Activated T-cell treated with anti-CD3 and anti-CD28 coated beads, Interleukin-2, amount 50 U/mL, for 24 hours (primary cell): ENCODE results near the gene CDX1.
A peak's percentile ranks its signal among the peaks of the same experiment; 100 is the strongest.

Experiments used
- DNase-seq: peaks from one replicate; pipeline ENCODE4 v3.0.0-alpha.2; 2020
- H3K27ac Mint-ChIP-seq: 2 replicates; pipeline ENCODE4 v1.8.0; 2020; ENCODE audit warnings: mild to moderate bottlenecking, mixed read lengths
- H3K27me3 Mint-ChIP-seq: 2 replicates; pipeline ENCODE4 v1.8.0; 2020; ENCODE audit warnings: mixed read lengths
- H3K36me3 Mint-ChIP-seq: 2 replicates; pipeline ENCODE4 v1.8.0; 2020; ENCODE audit warnings: low read depth, mixed read lengths
- H3K4me1 Mint-ChIP-seq: 2 replicates; pipeline ENCODE4 v1.8.0; 2020; ENCODE audit warnings: low read depth, mixed read lengths
- H3K4me3 Mint-ChIP-seq: 2 replicates; pipeline ENCODE4 v1.8.0; 2020; ENCODE audit warnings: mild to moderate bottlenecking, moderate library complexity, mixed read lengths
- H3K9me3 Mint-ChIP-seq: 2 replicates; pipeline ENCODE4 v1.8.0; 2020; ENCODE audit warnings: mixed read lengths

CDX1 gene

DNA sequence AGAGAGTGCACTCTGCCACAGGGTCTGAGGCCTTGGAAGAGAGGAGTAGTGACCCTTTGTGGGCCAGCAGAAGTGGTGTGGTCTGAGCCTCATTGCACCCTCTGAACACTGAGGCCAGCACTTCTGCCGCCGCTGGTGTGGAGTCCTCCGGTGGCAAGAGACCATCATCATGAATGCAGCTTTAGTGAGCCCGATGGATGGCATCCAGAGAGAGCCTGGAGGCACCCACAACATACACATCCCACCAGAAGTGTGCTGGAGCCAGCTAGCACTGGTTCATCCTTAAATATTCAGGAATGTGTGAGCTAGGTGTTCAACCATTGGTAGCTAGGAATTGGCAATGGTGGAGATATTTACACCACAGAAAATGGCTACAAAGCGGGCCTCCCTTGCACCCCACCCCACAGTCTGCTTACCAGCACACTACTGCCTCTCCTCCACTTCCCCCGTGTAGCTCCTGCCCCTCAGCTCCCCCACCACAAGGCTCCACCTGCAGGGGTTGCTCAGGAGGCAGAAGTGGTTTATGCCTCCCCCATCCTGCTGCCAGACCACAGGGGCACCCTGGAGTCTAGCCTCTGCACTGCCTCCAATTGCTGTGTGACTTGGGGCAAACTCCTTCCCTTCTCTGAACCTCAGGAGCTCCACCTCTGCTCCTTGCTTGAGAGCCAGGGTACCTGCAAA, 39.7 kb downstream of the CDX1 start:
- Mint-ChIP-seq H3K9me3 (no peaks in the 10 kb centered on the region), H3K4me3 (no peak overlapping the region), H3K27me3 (peaks cover 18% of the 10 kb centered on the region)

DNA sequence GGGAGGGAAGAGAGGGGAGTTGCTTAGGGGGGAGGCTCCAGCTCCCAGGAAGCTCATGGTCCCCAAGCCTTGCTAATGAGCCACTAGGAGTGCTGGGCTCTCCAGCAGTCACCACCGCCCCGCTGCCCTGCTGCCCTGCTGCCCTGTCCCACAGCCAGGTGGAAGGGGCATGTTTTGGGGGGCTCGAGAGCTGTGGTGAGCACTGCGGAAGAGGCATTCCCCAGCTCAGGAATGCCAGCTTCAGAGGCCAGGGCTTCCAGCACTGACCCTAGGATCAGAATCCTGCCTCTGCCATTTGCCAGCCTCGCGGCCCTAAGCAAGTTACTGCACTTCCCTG, 40.2 kb downstream of the CDX1 start:
- Mint-ChIP-seq H3K9me3 (no peaks in the 10 kb centered on the region), H3K27me3 (peaks cover 18% of the 10 kb centered on the region), H3K4me1 (peaks cover 16% of the 10 kb centered on the region), H3K27ac (no peak overlapping the region), H3K4me3 (no peak overlapping the region), H3K36me3 (no peaks in the 10 kb centered on the region)
- DNase-seq = no peak

More for the DNA sequence above, 39.7 kb downstream of the CDX1 start:
- DNase-seq = no peak
- Mint-ChIP-seq H3K27ac (no peak overlapping the region), H3K4me1 (peaks cover 16% of the 10 kb centered on the region), H3K36me3 (no peaks in the 10 kb centered on the region)

DNA sequence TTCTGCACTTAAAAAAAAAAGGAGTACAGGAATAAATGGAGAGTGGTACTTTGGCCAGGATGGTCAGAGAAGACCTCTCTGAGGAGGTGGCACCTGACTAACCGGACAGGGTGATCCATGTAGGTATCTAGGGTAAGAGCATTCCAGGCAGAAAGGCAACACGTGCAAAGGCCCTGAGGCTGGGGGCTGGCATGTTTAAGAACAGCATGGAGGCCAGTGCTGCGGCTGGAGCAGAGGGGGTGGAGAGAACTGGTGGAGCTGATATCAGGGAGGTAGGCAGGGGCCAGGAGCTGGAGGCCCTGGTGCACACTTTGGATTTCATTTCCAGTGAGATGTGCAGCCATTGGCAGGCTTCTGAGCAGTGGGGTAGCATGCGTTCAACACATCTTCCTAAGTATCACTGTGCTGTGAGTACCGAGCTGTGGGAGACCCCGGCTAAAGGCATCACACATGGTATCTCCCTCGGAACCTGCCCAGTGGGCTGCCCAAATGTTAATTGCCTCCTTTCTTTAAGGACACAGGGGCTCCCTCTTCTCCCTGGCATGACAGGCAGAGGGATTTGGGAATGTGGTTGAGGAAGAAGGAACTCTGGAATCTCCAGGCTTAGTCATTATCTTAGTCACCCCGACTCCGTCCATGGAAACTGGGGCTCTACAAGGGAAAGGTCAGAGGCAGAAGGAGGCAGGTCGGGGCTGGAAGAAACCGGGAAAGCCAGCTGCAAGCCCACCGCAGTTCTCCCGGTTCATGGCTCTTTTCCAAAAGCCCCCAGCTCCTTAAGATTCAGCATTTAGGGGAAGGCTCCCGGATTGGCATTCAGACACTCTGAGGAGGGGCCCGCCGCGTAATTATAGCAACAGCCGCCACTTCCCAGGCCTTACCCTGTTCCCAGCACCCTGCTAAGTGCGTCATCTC, 41.9 kb downstream of the CDX1 start:
- Mint-ChIP-seq H3K4me1 (peaks cover 16% of the 10 kb centered on the region), H3K27me3 (peaks cover 18% of the 10 kb centered on the region), H3K36me3 (no peaks in the 10 kb centered on the region), H3K27ac (no peak overlapping the region), H3K9me3 (no peaks in the 10 kb centered on the region), H3K4me3 (no peak overlapping the region)
- DNase-seq = no peak

DNA sequence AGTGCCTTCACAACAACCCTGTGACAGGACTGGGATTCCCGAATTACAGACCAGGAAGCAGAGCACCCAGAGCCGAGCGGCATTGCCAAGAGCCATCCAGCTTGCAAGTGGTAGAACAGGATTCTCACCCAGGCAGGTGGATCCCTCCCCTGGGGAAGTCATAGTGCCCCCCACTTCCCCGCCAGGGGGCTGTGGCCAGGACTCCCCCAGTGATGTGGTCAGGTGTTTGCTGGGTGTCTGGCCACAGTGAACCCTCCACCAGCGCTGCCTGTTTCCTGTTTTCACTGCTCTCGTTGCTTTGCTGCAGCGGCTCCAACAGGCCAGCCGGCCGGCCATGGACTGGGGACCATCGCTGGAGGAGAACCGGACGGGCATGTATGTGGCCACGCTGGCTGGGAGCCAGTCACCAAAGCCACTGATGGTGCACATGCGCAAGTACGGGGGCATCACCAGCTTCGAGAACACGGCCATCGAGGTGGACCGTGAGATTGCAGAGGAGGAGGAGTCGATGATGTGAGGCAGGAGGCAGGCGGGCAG, 42.6 kb downstream of the CDX1 start:
- H3K36me3 Mint-ChIP-seq = no peaks in the 10 kb centered on the region
- H3K9me3 Mint-ChIP-seq = no peaks in the 10 kb centered on the region
- DNase-seq = peak; percentile 41
- peaks cover 16% of the 10 kb centered on the region for H3K4me1 Mint-ChIP-seq
- H3K27ac Mint-ChIP-seq = no peak overlapping the region
- H3K27me3 Mint-ChIP-seq = peaks cover 18% of the 10 kb centered on the region
- H3K4me3 Mint-ChIP-seq = no peak overlapping the region

DNA sequence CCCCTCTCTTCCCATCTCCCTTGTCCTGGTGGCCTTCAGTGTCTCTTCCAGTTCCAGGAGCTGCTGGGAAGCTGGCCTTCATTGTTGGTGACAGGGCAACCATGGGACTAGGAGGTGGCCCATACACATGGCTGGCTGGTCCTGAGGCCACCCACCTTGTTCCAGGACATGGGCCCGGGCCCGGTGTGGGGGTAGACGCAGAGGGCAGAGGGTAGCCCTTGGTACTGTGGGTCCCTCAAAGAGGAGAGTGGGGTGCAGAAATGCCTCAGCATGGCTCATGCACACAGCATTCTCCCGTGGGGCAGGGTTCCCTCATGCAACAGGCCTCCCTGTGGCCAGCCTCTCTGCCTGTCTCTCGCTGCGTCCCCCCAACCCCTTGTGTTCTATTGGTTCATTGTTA, 44.1 kb downstream of the CDX1 start:
- H3K4me1 Mint-ChIP-seq = peaks cover 16% of the 10 kb centered on the region
- peaks cover 18% of the 10 kb centered on the region for H3K27me3 Mint-ChIP-seq
- H3K36me3 Mint-ChIP-seq = no peaks in the 10 kb centered on the region
- no peak overlapping the region for H3K27ac Mint-ChIP-seq
- H3K4me3 Mint-ChIP-seq = no peak overlapping the region
- no peak for DNase-seq
- H3K9me3 Mint-ChIP-seq = no peaks in the 10 kb centered on the region

DNA sequence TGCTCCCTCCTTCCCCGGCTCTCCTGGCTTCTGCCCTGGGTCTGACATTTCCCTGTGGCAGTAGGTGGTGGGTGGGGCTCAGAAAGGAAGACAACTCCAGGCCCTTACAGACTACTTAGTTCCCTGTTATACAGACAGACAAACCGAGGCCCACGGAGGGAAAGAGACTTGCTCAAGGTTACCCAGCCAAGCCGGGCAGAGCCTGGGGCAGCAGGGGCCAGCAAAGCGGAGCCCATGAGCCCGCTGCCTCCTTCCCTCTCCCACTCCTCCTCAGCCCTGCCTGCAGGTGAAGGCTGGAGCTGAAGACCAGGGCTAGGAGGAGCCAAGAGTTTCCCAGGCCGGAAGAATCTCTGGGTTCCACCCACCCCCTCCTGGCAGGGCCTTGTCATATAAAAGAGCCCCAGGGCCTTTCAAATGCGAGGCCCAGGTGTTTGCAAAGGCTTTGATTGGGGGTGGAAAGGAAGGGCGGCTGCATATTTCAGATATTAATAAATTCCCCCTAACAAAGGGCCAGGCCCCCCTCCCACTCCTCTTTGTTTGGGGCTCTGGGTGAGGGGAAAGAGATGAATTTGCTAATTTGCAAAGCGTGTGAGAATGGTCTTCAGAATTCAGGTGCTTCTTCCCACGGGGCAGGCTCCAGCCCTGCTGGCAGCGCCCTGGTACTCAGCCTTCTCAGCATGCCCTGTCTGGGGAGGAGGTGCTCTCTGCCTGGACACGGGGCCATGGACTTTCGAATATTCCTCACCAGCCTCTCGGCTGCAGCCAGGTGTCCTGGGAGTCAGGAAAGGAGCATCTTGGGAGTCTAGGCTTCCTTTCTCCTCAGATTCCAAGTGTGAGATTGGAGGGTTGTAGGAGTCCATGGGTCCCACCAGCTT, 44.8 kb downstream of the CDX1 start:
- Mint-ChIP-seq H3K9me3 (no peaks in the 10 kb centered on the region), H3K36me3 (no peaks in the 10 kb centered on the region), H3K4me3 (no peak overlapping the region), H3K27ac (no peak overlapping the region), H3K4me1 (peaks cover 16% of the 10 kb centered on the region), H3K27me3 (peaks cover 21% of the 10 kb centered on the region)
- DNase-seq = no peak

DNA sequence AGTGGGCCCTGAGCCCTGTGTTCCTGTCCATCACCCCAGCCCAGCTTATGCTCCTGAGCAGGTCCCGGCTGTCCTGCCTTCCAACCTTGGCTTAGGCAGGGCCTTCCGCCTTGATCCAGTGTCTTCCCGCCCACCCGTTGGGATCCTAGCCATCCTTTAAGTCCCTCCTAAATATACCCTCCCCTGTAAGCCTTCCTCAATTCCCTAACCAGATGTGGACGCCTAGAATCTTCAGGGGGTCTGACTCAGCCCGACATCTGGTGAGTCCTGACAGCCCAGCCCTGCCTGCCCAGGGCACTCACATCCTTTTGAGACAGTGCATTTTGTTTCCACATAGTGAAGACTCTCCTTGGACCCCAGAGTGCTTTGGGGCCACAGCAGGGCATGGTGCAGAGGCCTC, 47.0 kb downstream of the CDX1 start:
- peaks cover 23% of the 10 kb centered on the region for H3K27me3 Mint-ChIP-seq
- no peak overlapping the region for H3K27ac Mint-ChIP-seq
- no peak for DNase-seq
- no peaks in the 10 kb centered on the region for H3K9me3 Mint-ChIP-seq
- H3K4me1 Mint-ChIP-seq = peaks cover 14% of the 10 kb centered on the region
- no peak overlapping the region for H3K4me3 Mint-ChIP-seq
- H3K36me3 Mint-ChIP-seq = no peaks in the 10 kb centered on the region

DNA sequence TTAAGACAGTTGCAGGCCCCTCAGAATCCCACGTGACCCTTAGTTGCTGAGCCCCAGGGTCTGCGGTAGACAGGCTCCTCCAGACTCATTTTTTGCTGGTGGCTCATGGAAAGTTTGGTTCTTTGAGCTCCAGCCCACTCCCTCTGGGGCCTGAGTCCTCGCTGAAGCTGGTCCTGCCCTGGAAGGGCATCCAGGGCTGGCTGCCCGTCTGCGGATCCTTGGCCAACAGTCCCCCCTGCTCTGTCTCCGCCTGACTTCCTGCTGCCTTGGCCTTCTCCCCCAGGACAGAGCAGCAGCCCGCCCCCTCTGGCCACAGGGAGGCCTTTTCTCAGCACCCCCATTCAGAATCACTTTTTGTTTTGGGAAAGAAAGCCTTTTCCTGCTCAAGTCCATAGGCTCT, 47.7 kb downstream of the CDX1 start:
- Mint-ChIP-seq H3K4me1 (peaks cover 6% of the 10 kb centered on the region), H3K27me3 (peaks cover 17% of the 10 kb centered on the region), H3K36me3 (no peaks in the 10 kb centered on the region), H3K9me3 (no peaks in the 10 kb centered on the region), H3K4me3 (no peak overlapping the region), H3K27ac (no peak overlapping the region)
- DNase-seq = no peak

DNA sequence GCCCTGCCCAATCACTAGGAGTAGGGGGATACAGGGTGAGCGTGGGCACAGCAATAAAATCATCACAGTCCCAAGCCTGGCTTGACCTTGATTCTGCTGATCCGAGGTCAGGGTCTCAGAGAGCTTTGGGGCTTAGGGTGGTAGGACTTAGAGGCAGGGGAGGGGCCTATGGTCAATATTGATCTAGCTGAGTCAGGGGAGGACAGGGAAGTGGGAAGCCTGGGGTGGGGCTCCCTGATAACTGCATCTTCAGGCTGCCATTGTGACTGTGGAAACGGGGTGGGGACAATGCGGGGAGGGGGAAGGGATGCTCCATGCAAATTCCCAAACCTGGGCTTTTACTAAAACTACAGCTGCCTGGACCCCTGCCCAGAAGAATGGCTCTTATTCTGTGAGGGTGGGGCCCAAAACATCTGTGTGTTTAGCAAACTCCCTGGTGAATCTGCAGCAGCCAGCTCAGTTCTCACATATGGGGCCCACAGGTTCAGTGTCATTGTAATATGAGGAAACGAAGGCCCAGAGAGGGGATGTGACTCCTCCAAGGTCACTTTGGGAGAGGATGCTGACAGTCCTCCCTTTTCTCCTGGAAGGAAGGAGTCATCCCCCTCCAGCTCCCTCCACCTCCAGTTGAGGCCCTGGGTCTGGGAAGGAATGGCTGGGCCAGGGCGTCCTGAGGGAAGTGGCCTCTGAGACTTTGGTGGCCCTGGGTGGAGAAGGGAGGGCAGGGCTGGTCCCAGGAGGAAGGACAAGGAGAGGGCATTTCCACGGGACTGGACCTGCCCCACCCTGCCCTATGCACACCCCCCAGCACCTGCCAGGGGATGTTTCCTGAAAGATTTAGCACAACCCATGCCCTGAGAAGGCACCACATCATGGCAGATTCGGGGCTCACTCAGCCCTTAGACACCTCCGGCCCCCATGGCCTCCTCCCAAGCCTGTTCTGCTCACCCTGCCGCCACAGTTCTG, 49.7 kb downstream of the CDX1 start:
- no peak for DNase-seq
- Mint-ChIP-seq H3K27ac (no peak overlapping the region), H3K4me3 (no peak overlapping the region), H3K27me3 (peaks cover 17% of the 10 kb centered on the region), H3K9me3 (no peaks in the 10 kb centered on the region), H3K4me1 (peaks cover 1% of the 10 kb centered on the region), H3K36me3 (no peaks in the 10 kb centered on the region)

DNA sequence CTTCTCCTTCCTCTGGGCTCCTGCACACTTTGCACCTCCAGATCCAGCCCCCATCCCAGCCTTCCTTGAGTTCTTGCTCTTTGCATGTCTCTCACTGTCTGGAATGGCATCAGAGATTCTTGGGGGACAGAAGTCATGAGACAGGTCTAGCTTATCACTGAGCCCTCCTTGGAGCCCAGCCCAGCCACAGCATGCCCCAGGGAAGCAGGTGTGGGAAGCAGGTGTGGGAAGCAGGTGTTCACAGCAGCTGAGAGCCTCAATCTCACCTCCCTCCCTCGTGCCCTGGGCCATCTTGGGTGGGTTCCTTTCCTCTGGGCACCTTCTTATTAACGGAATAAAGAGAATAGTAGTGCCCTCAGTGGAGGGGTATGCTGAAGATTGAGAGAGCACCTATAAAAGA, 50.5 kb downstream of the CDX1 start:
- Mint-ChIP-seq H3K4me3 (no peak overlapping the region), H3K27me3 (peaks cover 17% of the 10 kb centered on the region), H3K36me3 (no peaks in the 10 kb centered on the region), H3K9me3 (no peaks in the 10 kb centered on the region), H3K27ac (no peak overlapping the region), H3K4me1 (peaks cover 1% of the 10 kb centered on the region)
- DNase-seq = no peak

DNA sequence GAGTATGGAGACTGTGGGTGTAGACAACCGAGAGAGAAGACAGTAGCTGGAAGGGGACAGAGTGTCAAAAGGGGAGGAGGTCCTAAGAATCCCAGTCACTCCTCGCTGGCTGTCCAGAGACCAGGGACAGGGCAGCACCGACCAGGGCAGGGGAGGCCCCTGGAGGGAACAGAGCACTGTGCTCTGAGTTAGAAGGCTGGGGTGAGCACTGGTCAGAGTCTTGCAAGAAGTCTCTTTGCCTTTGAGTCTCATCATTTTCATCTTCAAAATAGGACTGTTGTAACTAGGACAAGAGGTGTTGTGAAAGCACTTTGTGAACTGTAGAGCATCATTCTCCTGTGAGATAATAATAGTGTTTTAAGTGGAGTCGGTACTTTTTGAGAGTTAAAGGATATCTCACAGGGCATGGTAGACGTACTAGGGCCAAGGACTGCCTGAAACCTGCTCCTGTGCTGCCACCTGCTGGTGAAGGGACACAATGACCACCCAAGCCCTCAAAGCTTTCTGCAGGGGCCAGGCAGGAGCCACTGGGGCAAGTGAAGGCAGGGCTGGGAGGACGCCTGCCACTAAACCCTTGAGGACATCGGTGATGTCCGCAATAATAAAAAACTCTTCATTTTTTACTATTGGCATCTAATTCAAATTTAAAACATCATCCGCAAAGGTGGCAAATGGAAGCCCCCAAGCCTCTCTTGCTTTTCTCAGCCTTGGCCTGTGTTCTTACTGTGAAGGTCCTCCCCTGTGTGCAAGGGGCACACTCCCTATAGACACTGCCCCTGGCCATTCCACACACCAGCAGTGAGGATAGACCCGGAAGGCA, 51.5 kb downstream of the CDX1 start:
- peak; percentile 84 for DNase-seq
- no peaks in the 10 kb centered on the region for H3K36me3 Mint-ChIP-seq

DNA sequence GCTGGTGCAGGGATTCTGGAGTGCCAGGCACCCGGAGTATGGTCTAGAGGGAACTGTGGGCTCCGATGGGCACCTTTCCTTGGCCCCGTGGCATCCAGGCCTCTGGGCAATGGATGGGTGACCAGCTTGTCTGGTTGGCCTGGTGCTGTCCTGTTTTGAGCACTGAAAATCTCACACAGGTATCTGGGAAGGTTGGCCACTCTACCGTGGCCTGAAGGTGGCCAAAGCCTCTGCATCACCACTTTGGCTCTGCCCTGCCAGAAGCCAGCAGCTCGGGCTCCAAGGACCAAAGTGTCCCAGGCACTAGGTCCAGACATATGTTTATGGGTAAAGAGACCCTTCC, 52.1 kb downstream of the CDX1 start:
- Mint-ChIP-seq H3K27ac (no peak overlapping the region), H3K9me3 (no peaks in the 10 kb centered on the region), H3K27me3 (peaks cover 17% of the 10 kb centered on the region), H3K4me1 (peaks cover 1% of the 10 kb centered on the region), H3K4me3 (no peak overlapping the region), H3K36me3 (no peaks in the 10 kb centered on the region)
- no peak for DNase-seq

More for the DNA sequence above, 51.5 kb downstream of the CDX1 start:
- H3K27ac Mint-ChIP-seq = no peak overlapping the region
- no peaks in the 10 kb centered on the region for H3K9me3 Mint-ChIP-seq
- peaks cover 17% of the 10 kb centered on the region for H3K27me3 Mint-ChIP-seq
- H3K4me1 Mint-ChIP-seq = peaks cover 1% of the 10 kb centered on the region
- H3K4me3 Mint-ChIP-seq = no peak overlapping the region

DNA sequence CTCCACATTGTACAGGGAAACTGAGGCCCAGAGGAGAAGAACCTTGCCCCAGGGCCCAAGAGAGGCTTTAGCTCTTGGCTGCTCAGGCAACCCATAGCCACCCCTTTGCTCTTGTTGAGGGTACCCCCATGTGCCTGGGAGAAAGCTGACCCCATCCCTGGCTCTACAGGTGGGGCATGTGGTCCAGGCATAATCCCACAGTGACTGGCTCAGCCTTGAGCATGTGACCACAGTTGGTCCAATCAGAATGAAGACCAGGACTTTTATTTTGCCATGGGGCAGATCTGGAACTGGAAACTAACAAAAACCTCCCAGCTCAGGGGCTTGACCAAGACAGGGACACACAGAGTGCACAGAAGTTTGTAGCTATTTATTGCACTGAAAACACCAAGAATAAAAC, 52.6 kb downstream of the CDX1 start:
- DNase-seq = no peak
- Mint-ChIP-seq H3K4me1 (peaks cover 1% of the 10 kb centered on the region), H3K27me3 (peaks cover 17% of the 10 kb centered on the region), H3K36me3 (no peaks in the 10 kb centered on the region), H3K4me3 (no peak overlapping the region), H3K9me3 (no peaks in the 10 kb centered on the region), H3K27ac (no peak overlapping the region)
